ENCODE measurements around the gene LCN6. TPM values are rescaled to one million over a fixed set of nuclear protein-coding genes. Genes with fewer than 3 reads are reported as not detected.
A peak's percentile ranks its signal among the peaks of the same experiment; 100 is the strongest.
"Not testable (repeated sequence)": the region's sequence is repeated elsewhere in the genome, so short reads cannot be mapped to it uniquely, and the experiment has no call there.

The LCN6 gene
- total RNA-seq, 1 experiment from 2014 or later, result not detected

- H4K8ac ChIP-seq (replicated peaks; ENCODE audit: insufficient read length, low read depth, low read length); H3K27ac ChIP-seq (ENCODE audit: insufficient read length, low read depth, low read length); H3K27me3 ChIP-seq (ENCODE audit: insufficient read depth, low read length); H2BK12ac ChIP-seq (ENCODE audit: insufficient read length, low read depth, low read length); H3K9me3 ChIP-seq (ENCODE audit: control insufficient read depth, low read depth, low read length); H3K9ac ChIP-seq (ENCODE audit: extremely low read depth, insufficient read length, low read length); H2BK15ac ChIP-seq (ENCODE audit: low read depth, low read length); H3K14ac ChIP-seq (ENCODE audit: insufficient read depth, low read length); H4K91ac ChIP-seq (ENCODE audit: insufficient read length, low read depth, low read length); H4K20me1 ChIP-seq (ENCODE audit: control insufficient read depth, insufficient read depth, insufficient read length); H3K18ac ChIP-seq (ENCODE audit: insufficient read length, low read depth, low read length); H2AFZ ChIP-seq (ENCODE audit: low read length); H3K23me2 ChIP-seq (ENCODE audit: insufficient read length, low read depth, low read length, poor library complexity, severe bottlenecking); H3K79me1 ChIP-seq (ENCODE audit: insufficient read depth, low read depth, low read length, poor library complexity, severe bottlenecking); H3K9me3 Mint-ChIP-seq; H3K36me3 Mint-ChIP-seq (ENCODE audit: insufficient read depth in 1 of 3, low read depth in 3 of 3); H4K5ac ChIP-seq (ENCODE audit: insufficient read length, low read depth, low read length); H3K4ac ChIP-seq (ENCODE audit: low read depth, low read length); H3K4me2 ChIP-seq (ENCODE audit: insufficient read depth, insufficient read length, low read length); H3K56ac ChIP-seq (ENCODE audit: insufficient read length, low read depth, low read length); H3T11ph ChIP-seq (ENCODE audit: low read length); H2BK120ac ChIP-seq (ENCODE audit: low read depth, low read length, poor library complexity, severe bottlenecking); H2AK5ac ChIP-seq (ENCODE audit: insufficient read length, low read length); H3K23ac ChIP-seq (ENCODE audit: insufficient read length, low read depth, low read length); H3K4me3 Mint-ChIP-seq; H3K4me1 ChIP-seq (ENCODE audit: insufficient read depth, low read length); H2BK20ac ChIP-seq (ENCODE audit: low read depth, low read length, poor library complexity, severe bottlenecking); H3K79me2 ChIP-seq (ENCODE audit: insufficient read depth, low read length); H3K27ac Mint-ChIP-seq; H2BK5ac ChIP-seq (ENCODE audit: insufficient read length, low read length): not testable (repeated sequence)
- Mint-ChIP-seq H3K27me3 (ENCODE audit: low read depth) (peaks cover 22% of the 10 kb centered on the region), H3K4me1 (peaks cover 11 to 17% of the 10 kb centered on the region in 2 experiments)
- TF ChIP-seq CTCF (conservative IDR thresholded peaks at IDR 0.05), result peak; percentile 74
- peak; percentile 84 for DNase-seq
- WGBS (ENCODE audit: extremely low coverage, insufficient read length, low lambda C conversion rate), result no CpG with 5 or more reads among the region's 18 CpGs
These were observed 18.2 kb upstream of the LCN6 start for GRCh38 chr9:136766410-136767120.

- H3K18ac ChIP-seq (ENCODE audit: insufficient read length, low read depth, low read length); H2AFZ ChIP-seq (ENCODE audit: low read length); H3K23ac ChIP-seq (ENCODE audit: insufficient read length, low read depth, low read length); H3K4me3 Mint-ChIP-seq; H3K4ac ChIP-seq (ENCODE audit: low read depth, low read length); H3T11ph ChIP-seq (ENCODE audit: low read length); H2BK15ac ChIP-seq (ENCODE audit: low read depth, low read length); H4K91ac ChIP-seq (ENCODE audit: insufficient read length, low read depth, low read length); H3K36me3 Mint-ChIP-seq (ENCODE audit: insufficient read depth in 1 of 3, low read depth in 3 of 3); H3K27ac ChIP-seq (ENCODE audit: insufficient read length, low read depth, low read length); H3K9ac ChIP-seq (ENCODE audit: extremely low read depth, insufficient read length, low read length); H3K4me1 ChIP-seq (ENCODE audit: insufficient read depth, low read length); H2BK5ac ChIP-seq (ENCODE audit: insufficient read length, low read length); H4K5ac ChIP-seq (ENCODE audit: insufficient read length, low read depth, low read length); H3K23me2 ChIP-seq (ENCODE audit: insufficient read length, low read depth, low read length, poor library complexity, severe bottlenecking); H4K20me1 ChIP-seq (ENCODE audit: control insufficient read depth, insufficient read depth, insufficient read length); DNase-seq; H3K14ac ChIP-seq (ENCODE audit: insufficient read depth, low read length); H4K8ac ChIP-seq (replicated peaks; ENCODE audit: insufficient read length, low read depth, low read length); H2AK5ac ChIP-seq (ENCODE audit: insufficient read length, low read length); H3K9me3 Mint-ChIP-seq; H3K56ac ChIP-seq (ENCODE audit: insufficient read length, low read depth, low read length); H3K79me2 ChIP-seq (ENCODE audit: insufficient read depth, low read length); H3K4me2 ChIP-seq (ENCODE audit: insufficient read depth, insufficient read length, low read length); H3K79me1 ChIP-seq (ENCODE audit: insufficient read depth, low read depth, low read length, poor library complexity, severe bottlenecking); H2BK120ac ChIP-seq (ENCODE audit: low read depth, low read length, poor library complexity, severe bottlenecking); H3K27me3 ChIP-seq (ENCODE audit: insufficient read depth, low read length); H3K9me3 ChIP-seq (ENCODE audit: control insufficient read depth, low read depth, low read length); H2BK20ac ChIP-seq (ENCODE audit: low read depth, low read length, poor library complexity, severe bottlenecking); H2BK12ac ChIP-seq (ENCODE audit: insufficient read length, low read depth, low read length): not testable (repeated sequence)
- no CpG with 5 or more reads among the region's 14 CpGs for WGBS (ENCODE audit: extremely low coverage, insufficient read length, low lambda C conversion rate)
- H3K27me3 Mint-ChIP-seq (ENCODE audit: low read depth), result peaks cover 22% of the 10 kb centered on the region
- H3K4me1 Mint-ChIP-seq, result peaks cover 14 to 22% of the 10 kb centered on the region in 2 experiments
- H3K27ac Mint-ChIP-seq, result peak overlapping the region in 1 of 3 experiments; percentile 52; a peak in 1 of 7 replicates
These were observed 17.6 kb upstream of the LCN6 start for GRCh38 chr9:136765745-136766409.
